Measurements from ENCODE around the gene HOXA3.

Gene HOXA3

GRCh38 chr7:27128776-27129728 is 23.3 kb downstream of the HOXA3 start:
- no peak for DNase-seq (ENCODE audit: low spot score)

- DNase-seq (ENCODE audit: low spot score) = no peak
Observed at GRCh38 chr7:27128034-27128433, 24.3 kb downstream of the HOXA3 start.

- no peak for DNase-seq (ENCODE audit: low spot score)
Observed at GRCh38 chr7:27126596-27127327, 25.6 kb downstream of the HOXA3 start.

GRCh38 chr7:27125986-27126394 is 26.4 kb downstream of the HOXA3 start:
- no peak for DNase-seq (ENCODE audit: low spot score)

- no peak for DNase-seq (ENCODE audit: low spot score)
Observed at GRCh38 chr7:27124902-27125689, 27.3 kb downstream of the HOXA3 start.

GRCh38 chr7:27124096-27124901 is 28.1 kb downstream of the HOXA3 start:
- DNase-seq (ENCODE audit: low spot score) = no peak

GRCh38 chr7:27123477-27124053 is 28.8 kb downstream of the HOXA3 start:
- DNase-seq (ENCODE audit: low spot score) = no peak

- no peak for DNase-seq (ENCODE audit: low spot score)
Observed at GRCh38 chr7:27123007-27123476, 29.3 kb downstream of the HOXA3 start.

- DNase-seq (ENCODE audit: low spot score) = peak; percentile 73
Observed at GRCh38 chr7:27122077-27122910, 30.1 kb downstream of the HOXA3 start.

GRCh38 chr7:27121684-27122076 is 30.7 kb downstream of the HOXA3 start:
- DNase-seq (ENCODE audit: low spot score) = no peak

- DNase-seq (ENCODE audit: low spot score) = no peak
Observed at GRCh38 chr7:27119412-27119911, 32.9 kb downstream of the HOXA3 start.

- DNase-seq (ENCODE audit: low spot score) = no peak
Observed at GRCh38 chr7:27118580-27118979, 33.8 kb downstream of the HOXA3 start.

- DNase-seq (ENCODE audit: low spot score) = no peak
Observed at GRCh38 chr7:27117887-27118491, 34.4 kb downstream of the HOXA3 start.

- no peak for DNase-seq (ENCODE audit: low spot score)
Observed at GRCh38 chr7:27116962-27117886, 35.2 kb downstream of the HOXA3 start.

GRCh38 chr7:27116031-27116961 is 36.1 kb downstream of the HOXA3 start:
- DNase-seq (ENCODE audit: low spot score) = no peak

GRCh38 chr7:27115221-27116026 is 37.0 kb downstream of the HOXA3 start:
- DNase-seq (ENCODE audit: low spot score) = peak; percentile 79

Data from HuH-7 (cell line).